ENCODE measurements around the gene ZNF407.
"Not testable (repeated sequence)": the region's sequence is repeated elsewhere in the genome, so short reads cannot be mapped to it uniquely, and the experiment has no call there.

Gene ZNF407

DNA sequence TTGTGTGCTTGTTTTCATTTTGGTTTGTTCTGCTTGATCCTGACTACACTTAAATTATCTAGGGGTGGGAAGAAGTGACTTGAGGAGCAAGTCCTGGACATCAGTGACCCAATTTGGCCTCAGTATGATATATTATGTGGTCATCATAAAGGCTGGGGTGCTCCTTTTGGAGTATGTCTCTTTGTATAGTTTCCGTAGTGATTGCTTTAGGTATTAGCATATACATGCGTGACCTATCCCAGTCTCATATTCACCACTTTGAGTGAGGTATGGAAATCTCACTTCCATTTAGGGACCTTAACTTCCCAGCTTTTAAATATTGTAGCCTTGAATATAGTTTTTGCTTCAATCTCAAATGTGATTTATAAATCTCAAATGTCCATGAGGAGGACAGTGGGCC lies 370.3 kb downstream of the ZNF407 start:
- no peaks in the 10 kb centered on the region for H3K27me3 ChIP-seq (ENCODE audit: control insufficient read depth, low read length)
- H3K4me2 ChIP-seq (ENCODE audit: low read length): no peak overlapping the region

GRCh38 chr18:74971358-74971757 lies 373.7 kb downstream of the ZNF407 start:
- not testable (repeated sequence) for H3K79me2 ChIP-seq (ENCODE audit: control insufficient read depth, low read length); H3K27me3 ChIP-seq (ENCODE audit: control insufficient read depth, low read length); H3K27ac ChIP-seq (ENCODE audit: low read depth, low read length); H3F3A ChIP-seq (ENCODE audit: control insufficient read depth, insufficient read depth); H3K4me3 ChIP-seq (ENCODE audit: low read length); H3K4me1 ChIP-seq (ENCODE audit: control insufficient read depth, low read length); H3K36me3 ChIP-seq (ENCODE audit: control insufficient read depth, low read length); H3K9me3 ChIP-seq (ENCODE audit: control insufficient read depth, insufficient read depth, low read length); H4K20me1 ChIP-seq (ENCODE audit: control insufficient read depth, insufficient read depth, low read depth, low read length); H3K9me2 ChIP-seq (replicated peaks; ENCODE audit: control insufficient read depth, low read length); H3K4me2 ChIP-seq (ENCODE audit: low read length)

More for the DNA sequence above, 370.3 kb downstream of the ZNF407 start:
- Histone ChIP-seq H3K4me1 (ENCODE audit: control insufficient read depth, low read length) (peaks cover 9% of the 10 kb centered on the region), H4K20me1 (ENCODE audit: control insufficient read depth, insufficient read depth, low read depth, low read length) (no peaks in the 10 kb centered on the region), H3K79me2 (ENCODE audit: control insufficient read depth, low read length) (no peaks in the 10 kb centered on the region), H3K36me3 (ENCODE audit: control insufficient read depth, low read length) (no peaks in the 10 kb centered on the region), H3K9me2 (replicated peaks; ENCODE audit: control insufficient read depth, low read length) (no peaks in the 10 kb centered on the region), H3K4me3 (ENCODE audit: low read length) (no peak overlapping the region), H3K27ac (ENCODE audit: low read depth, low read length) (no peak overlapping the region), H3F3A (ENCODE audit: control insufficient read depth, insufficient read depth) (no peaks in the 10 kb centered on the region), H3K9me3 (ENCODE audit: control insufficient read depth, insufficient read depth, low read length) (no peaks in the 10 kb centered on the region)
- TF ChIP-seq CTCF (IDR thresholded peaks at IDR 0.05; ENCODE audit: low read depth, low read length, poor library complexity, severe bottlenecking): no peak
- TF ChIP-seq EZH2phosphoT487 (IDR thresholded peaks at IDR 0.05; ENCODE audit: borderline replicate concordance, low read length): no peak

- not testable (repeated sequence) for H3F3A ChIP-seq (ENCODE audit: control insufficient read depth, insufficient read depth); H3K79me2 ChIP-seq (ENCODE audit: control insufficient read depth, low read length); H4K20me1 ChIP-seq (ENCODE audit: control insufficient read depth, insufficient read depth, low read depth, low read length); H3K9me3 ChIP-seq (ENCODE audit: control insufficient read depth, insufficient read depth, low read length); H3K27me3 ChIP-seq (ENCODE audit: control insufficient read depth, low read length); H3K4me1 ChIP-seq (ENCODE audit: control insufficient read depth, low read length); H3K36me3 ChIP-seq (ENCODE audit: control insufficient read depth, low read length); H3K27ac ChIP-seq (ENCODE audit: low read depth, low read length); H3K4me3 ChIP-seq (ENCODE audit: low read length); H3K9me2 ChIP-seq (replicated peaks; ENCODE audit: control insufficient read depth, low read length); H3K4me2 ChIP-seq (ENCODE audit: low read length)
Observed at GRCh38 chr18:74971776-74972175, 374.1 kb downstream of the ZNF407 start.

DNA sequence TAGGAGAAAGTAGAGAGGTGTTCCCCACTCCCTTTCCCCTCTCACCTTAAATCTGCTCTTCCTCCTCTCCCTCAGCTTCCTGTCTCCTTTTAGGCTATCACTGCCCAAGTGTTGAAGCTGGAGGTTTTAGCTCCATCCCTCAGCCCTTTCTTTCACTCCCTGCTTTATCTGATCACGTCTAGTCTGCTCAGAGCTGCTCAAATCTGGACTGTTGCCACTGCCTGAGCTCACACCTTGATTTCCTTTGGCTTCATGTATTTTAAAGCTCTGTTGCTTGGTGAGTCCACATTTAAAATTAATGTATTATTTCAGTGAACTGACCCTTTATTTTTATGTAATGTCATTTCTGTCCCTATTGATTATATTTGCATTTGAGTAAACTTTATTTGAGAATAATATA lies 374.7 kb downstream of the ZNF407 start:
- H4K20me1 ChIP-seq (ENCODE audit: control insufficient read depth, insufficient read depth, low read depth, low read length): no peaks in the 10 kb centered on the region
- H3K4me3 ChIP-seq (ENCODE audit: low read length): no peak overlapping the region
- H3K9me3 ChIP-seq (ENCODE audit: control insufficient read depth, insufficient read depth, low read length): no peaks in the 10 kb centered on the region
- no peaks in the 10 kb centered on the region for H3K4me1 ChIP-seq (ENCODE audit: control insufficient read depth, low read length)
- no peak overlapping the region for H3K4me2 ChIP-seq (ENCODE audit: low read length)
- no peaks in the 10 kb centered on the region for H3K36me3 ChIP-seq (ENCODE audit: control insufficient read depth, low read length)
- no peaks in the 10 kb centered on the region for H3K9me2 ChIP-seq (replicated peaks; ENCODE audit: control insufficient read depth, low read length)
- H3K79me2 ChIP-seq (ENCODE audit: control insufficient read depth, low read length): no peaks in the 10 kb centered on the region
- H3F3A ChIP-seq (ENCODE audit: control insufficient read depth, insufficient read depth): no peaks in the 10 kb centered on the region
- H3K27me3 ChIP-seq (ENCODE audit: control insufficient read depth, low read length): no peaks in the 10 kb centered on the region
- TF ChIP-seq EZH2phosphoT487 (IDR thresholded peaks at IDR 0.05; ENCODE audit: borderline replicate concordance, low read length) (no peak), CTCF (IDR thresholded peaks at IDR 0.05; ENCODE audit: low read depth, low read length, poor library complexity, severe bottlenecking) (no peak)
- H3K27ac ChIP-seq (ENCODE audit: low read depth, low read length): no peak overlapping the region
